ENCODE measurements around the gene SMAD7.

The SMAD7 gene

DNA sequence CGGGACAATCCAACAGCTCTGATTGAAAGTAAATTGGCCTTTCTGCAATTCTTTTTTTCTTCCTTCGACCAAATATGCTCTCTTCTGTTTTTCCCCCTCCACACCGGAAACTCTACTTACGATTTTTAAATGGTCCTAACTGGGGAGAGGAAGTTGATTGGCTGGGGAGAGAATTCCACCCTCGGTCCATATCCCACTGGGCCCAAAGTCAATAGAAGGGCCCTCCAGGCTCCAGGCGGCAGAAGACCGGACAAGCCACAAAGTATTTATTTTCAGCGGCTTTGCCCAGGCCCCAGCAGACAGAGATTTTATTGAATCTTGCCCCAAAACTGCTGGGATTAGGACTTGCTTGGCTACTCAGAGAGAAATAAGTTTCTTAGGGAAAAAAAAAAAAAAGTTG is 37.1 kb upstream of the SMAD7 start:
- no peak for ATAC-seq
- no peak for TF ChIP-seq RARB (CRISPR knock-in tag; IDR thresholded peaks at IDR 0.05)
- no peak for TF ChIP-seq CSDC2 (CRISPR knock-in tag; IDR thresholded peaks at IDR 0.05)
- no peak for TF ChIP-seq ZFP3 (CRISPR knock-in tag; IDR thresholded peaks at IDR 0.05)
- TF ChIP-seq TSHZ2 (CRISPR knock-in tag; IDR thresholded peaks at IDR 0.05) = no peak
- no peak for TF ChIP-seq ARNTL (CRISPR knock-in tag; IDR thresholded peaks at IDR 0.05; ENCODE audit: borderline replicate concordance, low read depth)
- TF ChIP-seq TOX (CRISPR knock-in tag; IDR thresholded peaks at IDR 0.05; ENCODE audit: borderline replicate concordance) = no peak
- TF ChIP-seq, protein P1, sequence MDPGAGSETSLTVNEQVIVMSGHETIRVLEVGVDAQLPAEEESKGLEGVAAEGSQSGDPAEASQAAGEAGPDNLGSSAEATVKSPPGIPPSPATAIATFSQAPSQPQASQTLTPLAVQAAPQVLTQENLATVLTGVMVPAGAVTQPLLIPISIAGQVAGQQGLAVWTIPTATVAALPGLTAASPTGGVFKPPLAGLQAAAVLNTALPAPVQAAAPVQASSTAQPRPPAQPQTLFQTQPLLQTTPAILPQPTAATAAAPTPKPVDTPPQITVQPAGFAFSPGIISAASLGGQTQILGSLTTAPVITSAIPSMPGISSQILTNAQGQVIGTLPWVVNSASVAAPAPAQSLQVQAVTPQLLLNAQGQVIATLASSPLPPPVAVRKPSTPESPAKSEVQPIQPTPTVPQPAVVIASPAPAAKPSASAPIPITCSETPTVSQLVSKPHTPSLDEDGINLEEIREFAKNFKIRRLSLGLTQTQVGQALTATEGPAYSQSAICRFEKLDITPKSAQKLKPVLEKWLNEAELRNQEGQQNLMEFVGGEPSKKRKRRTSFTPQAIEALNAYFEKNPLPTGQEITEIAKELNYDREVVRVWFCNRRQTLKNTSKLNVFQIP (CRISPR knock-in tag; IDR thresholded peaks at IDR 0.05; ENCODE audit: borderline replicate concordance, low read depth) = no peak
- TF ChIP-seq PPARA (CRISPR knock-in tag; IDR thresholded peaks at IDR 0.05; ENCODE audit: borderline replicate concordance) = no peak
- TF ChIP-seq CREB5 (CRISPR knock-in tag; IDR thresholded peaks at IDR 0.05; ENCODE audit: low read depth) = no peak
- no peak for TF ChIP-seq TCF4 (CRISPR knock-in tag; IDR thresholded peaks at IDR 0.05; ENCODE audit: borderline replicate concordance)
- no peak for TF ChIP-seq ZNF565 (CRISPR knock-in tag; conservative IDR thresholded peaks at IDR 0.05; ENCODE audit: low read depth)
- TF ChIP-seq ZNF70 (CRISPR knock-in tag; IDR thresholded peaks at IDR 0.05) = no peak
- TF ChIP-seq ZFP30 (CRISPR knock-in tag; IDR thresholded peaks at IDR 0.05) = no peak
- TF ChIP-seq BACH2 (CRISPR knock-in tag; IDR thresholded peaks at IDR 0.05; ENCODE audit: borderline replicate concordance) = no peak
- no peak for TF ChIP-seq ZNF8 (CRISPR knock-in tag; IDR thresholded peaks at IDR 0.05)
- no peak for TF ChIP-seq GLIS3 (CRISPR knock-in tag; IDR thresholded peaks at IDR 0.05)
- no peak for TF ChIP-seq OSR1 (CRISPR knock-in tag; IDR thresholded peaks at IDR 0.05)
- no peak for TF ChIP-seq ISL1 (CRISPR knock-in tag; IDR thresholded peaks at IDR 0.05)
- no peak for TF ChIP-seq SNAI2 (CRISPR knock-in tag; IDR thresholded peaks at IDR 0.05)
- TF ChIP-seq, protein P2, sequence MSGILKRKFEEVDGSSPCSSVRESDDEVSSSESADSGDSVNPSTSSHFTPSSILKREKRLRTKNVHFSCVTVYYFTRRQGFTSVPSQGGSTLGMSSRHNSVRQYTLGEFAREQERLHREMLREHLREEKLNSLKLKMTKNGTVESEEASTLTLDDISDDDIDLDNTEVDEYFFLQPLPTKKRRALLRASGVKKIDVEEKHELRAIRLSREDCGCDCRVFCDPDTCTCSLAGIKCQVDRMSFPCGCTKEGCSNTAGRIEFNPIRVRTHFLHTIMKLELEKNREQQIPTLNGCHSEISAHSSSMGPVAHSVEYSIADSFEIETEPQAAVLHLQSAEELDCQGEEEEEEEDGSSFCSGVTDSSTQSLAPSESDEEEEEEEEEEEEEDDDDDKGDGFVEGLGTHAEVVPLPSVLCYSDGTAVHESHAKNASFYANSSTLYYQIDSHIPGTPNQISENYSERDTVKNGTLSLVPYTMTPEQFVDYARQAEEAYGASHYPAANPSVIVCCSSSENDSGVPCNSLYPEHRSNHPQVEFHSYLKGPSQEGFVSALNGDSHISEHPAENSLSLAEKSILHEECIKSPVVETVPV (CRISPR knock-in tag; IDR thresholded peaks at IDR 0.05) = no peak

DNA sequence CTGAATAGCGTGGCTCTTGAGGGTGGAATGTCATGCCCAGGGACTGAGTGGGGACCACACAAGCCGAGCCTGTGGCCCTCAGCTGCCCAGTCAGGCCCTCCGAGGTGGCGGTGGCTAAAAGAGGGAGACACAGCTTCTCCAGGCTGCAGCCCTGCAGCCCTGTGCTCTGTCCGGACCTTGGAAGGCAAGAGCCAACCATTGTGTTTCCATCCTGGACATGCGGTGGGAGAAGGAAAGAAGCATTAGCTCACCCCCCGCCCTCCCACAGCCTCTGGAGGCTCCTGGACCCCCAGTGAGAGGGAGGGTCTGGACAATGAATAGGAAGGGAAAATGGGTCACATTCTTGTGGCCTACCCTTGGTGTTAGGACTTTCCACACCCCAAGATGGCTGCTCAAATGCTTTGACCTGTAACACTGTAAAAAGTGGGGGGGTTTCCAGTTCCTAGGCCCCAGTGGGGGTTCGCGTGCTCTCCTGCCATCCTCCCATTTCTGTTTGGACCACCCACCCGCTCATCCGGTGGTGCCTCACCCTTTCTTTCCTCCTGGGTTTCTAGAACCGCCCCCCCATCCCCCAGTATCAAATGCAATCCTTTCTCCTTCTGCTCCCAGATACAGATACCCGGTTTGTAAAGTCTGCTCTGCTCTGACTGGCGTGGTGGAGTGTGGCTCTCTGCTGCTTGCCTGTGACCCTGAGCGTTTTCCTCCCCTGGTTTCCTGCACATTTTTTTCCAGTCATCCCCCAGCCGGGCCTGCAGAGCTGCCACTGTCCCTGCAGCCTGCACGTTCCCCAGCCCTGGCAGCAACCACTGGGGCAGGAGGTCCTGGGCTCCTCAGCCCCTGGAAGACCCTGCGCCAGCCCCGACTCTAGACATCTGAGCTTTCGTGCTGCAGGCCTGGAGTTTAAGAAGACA is 36.3 kb upstream of the SMAD7 start:
- no peak for ATAC-seq
- TF ChIP-seq BACH2 (CRISPR knock-in tag; IDR thresholded peaks at IDR 0.05; ENCODE audit: borderline replicate concordance) (no peak), ARNTL (CRISPR knock-in tag; IDR thresholded peaks at IDR 0.05; ENCODE audit: borderline replicate concordance, low read depth) (no peak), TCF4 (CRISPR knock-in tag; IDR thresholded peaks at IDR 0.05; ENCODE audit: borderline replicate concordance) (no peak), ZNF565 (CRISPR knock-in tag; conservative IDR thresholded peaks at IDR 0.05; ENCODE audit: low read depth) (no peak), RARB (CRISPR knock-in tag; IDR thresholded peaks at IDR 0.05) (no peak), ZNF70 (CRISPR knock-in tag; IDR thresholded peaks at IDR 0.05) (no peak), ZNF8 (CRISPR knock-in tag; IDR thresholded peaks at IDR 0.05) (no peak), OSR1 (CRISPR knock-in tag; IDR thresholded peaks at IDR 0.05) (no peak), CSDC2 (CRISPR knock-in tag; IDR thresholded peaks at IDR 0.05) (no peak), ESRRG (CRISPR knock-in tag; IDR thresholded peaks at IDR 0.05) (no peak), ISL1 (CRISPR knock-in tag; IDR thresholded peaks at IDR 0.05) (no peak), PPARA (CRISPR knock-in tag; IDR thresholded peaks at IDR 0.05; ENCODE audit: borderline replicate concordance) (no peak), GLIS3 (CRISPR knock-in tag; IDR thresholded peaks at IDR 0.05) (no peak), ZFP30 (CRISPR knock-in tag; IDR thresholded peaks at IDR 0.05) (no peak), SNAI2 (CRISPR knock-in tag; IDR thresholded peaks at IDR 0.05) (no peak), CREB5 (CRISPR knock-in tag; IDR thresholded peaks at IDR 0.05; ENCODE audit: low read depth) (no peak)
- TF ChIP-seq, protein P2 (CRISPR knock-in tag; IDR thresholded peaks at IDR 0.05) = no peak
- TF ChIP-seq, protein P1 (CRISPR knock-in tag; IDR thresholded peaks at IDR 0.05; ENCODE audit: borderline replicate concordance, low read depth) = no peak
- TF ChIP-seq, protein P3, sequence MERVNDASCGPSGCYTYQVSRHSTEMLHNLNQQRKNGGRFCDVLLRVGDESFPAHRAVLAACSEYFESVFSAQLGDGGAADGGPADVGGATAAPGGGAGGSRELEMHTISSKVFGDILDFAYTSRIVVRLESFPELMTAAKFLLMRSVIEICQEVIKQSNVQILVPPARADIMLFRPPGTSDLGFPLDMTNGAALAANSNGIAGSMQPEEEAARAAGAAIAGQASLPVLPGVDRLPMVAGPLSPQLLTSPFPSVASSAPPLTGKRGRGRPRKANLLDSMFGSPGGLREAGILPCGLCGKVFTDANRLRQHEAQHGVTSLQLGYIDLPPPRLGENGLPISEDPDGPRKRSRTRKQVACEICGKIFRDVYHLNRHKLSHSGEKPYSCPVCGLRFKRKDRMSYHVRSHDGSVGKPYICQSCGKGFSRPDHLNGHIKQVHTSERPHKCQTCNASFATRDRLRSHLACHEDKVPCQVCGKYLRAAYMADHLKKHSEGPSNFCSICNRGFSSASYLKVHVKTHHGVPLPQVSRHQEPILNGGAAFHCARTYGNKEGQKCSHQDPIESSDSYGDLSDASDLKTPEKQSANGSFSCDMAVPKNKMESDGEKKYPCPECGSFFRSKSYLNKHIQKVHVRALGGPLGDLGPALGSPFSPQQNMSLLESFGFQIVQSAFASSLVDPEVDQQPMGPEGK (CRISPR knock-in tag; IDR thresholded peaks at IDR 0.05; ENCODE audit: borderline replicate concordance) = no peak
